ENCODE results near the gene CD248.

DNA sequence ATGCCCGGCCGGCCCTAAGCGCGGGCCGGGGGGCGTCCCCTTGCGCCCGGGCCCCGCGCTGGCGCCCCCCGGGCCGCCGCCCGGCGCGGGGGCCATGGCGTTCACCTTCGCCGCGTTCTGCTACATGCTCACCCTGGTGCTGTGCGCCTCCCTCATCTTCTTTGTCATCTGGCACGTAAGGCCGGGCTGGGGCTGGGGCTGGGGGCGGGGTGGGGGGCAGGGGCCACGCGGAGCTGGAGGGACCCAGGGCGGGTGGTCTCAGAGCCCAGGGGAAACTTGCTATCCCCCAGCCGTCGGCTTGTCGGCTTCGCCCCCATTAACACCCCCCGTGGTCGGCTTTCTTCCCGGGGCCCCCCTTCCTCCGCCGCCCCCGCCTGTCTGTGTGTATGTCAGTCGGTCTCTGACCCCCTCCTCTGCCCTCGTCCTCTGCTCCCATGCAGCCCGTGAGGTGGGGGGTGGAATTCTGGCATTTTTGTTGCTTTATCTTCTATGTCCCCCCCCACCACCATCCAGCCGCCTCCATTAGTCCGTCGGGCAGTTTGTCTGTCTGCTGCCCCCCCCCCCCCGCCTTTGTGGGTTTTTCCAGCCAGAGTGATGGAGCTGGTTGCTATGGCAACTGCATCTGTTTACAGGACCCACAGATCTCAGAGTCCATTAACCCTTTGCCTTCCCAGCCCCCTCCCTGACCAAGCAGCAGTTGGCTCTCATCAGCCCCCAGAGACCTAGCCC is 38.3 kb downstream of the CD248 start:
- no peak for TF ChIP-seq POLR2AphosphoS5 (IDR thresholded peaks at IDR 0.05; ENCODE audit: low read depth, low read length)
- TF ChIP-seq, protein P1, sequence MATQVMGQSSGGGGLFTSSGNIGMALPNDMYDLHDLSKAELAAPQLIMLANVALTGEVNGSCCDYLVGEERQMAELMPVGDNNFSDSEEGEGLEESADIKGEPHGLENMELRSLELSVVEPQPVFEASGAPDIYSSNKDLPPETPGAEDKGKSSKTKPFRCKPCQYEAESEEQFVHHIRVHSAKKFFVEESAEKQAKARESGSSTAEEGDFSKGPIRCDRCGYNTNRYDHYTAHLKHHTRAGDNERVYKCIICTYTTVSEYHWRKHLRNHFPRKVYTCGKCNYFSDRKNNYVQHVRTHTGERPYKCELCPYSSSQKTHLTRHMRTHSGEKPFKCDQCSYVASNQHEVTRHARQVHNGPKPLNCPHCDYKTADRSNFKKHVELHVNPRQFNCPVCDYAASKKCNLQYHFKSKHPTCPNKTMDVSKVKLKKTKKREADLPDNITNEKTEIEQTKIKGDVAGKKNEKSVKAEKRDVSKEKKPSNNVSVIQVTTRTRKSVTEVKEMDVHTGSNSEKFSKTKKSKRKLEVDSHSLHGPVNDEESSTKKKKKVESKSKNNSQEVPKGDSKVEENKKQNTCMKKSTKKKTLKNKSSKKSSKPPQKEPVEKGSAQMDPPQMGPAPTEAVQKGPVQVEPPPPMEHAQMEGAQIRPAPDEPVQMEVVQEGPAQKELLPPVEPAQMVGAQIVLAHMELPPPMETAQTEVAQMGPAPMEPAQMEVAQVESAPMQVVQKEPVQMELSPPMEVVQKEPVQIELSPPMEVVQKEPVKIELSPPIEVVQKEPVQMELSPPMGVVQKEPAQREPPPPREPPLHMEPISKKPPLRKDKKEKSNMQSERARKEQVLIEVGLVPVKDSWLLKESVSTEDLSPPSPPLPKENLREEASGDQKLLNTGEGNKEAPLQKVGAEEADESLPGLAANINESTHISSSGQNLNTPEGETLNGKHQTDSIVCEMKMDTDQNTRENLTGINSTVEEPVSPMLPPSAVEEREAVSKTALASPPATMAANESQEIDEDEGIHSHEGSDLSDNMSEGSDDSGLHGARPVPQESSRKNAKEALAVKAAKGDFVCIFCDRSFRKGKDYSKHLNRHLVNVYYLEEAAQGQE (IDR thresholded peaks at IDR 0.05; ENCODE audit: insufficient read depth in 1 of 2, low read depth in 2 of 2, low read length in 2 of 2): no peak
- TF ChIP-seq SIN3A (IDR thresholded peaks at IDR 0.05; ENCODE audit: borderline replicate concordance, insufficient read depth, low read length): no peak

Data from PFSK-1 (cell line).